Hepatocyte (in vitro differentiated cells): ENCODE data around the gene MINK1. TPM values are rescaled to one million over a fixed set of nuclear protein-coding genes. Genes with fewer than 3 reads are reported as not detected.
A peak's percentile ranks its signal among the peaks of the same experiment; 100 is the strongest.
"Not testable (repeated sequence)": the region's sequence is repeated elsewhere in the genome, so short reads cannot be mapped to it uniquely, and the experiment has no call there.

Experiments
- DNase-seq: peaks from one replicate; pipeline ENCODE4 v3.0.0-alpha.2; 2016; ENCODE audit warnings: low spot score
- H2AFZ ChIP-seq: fragments of 200-600 bp; sonication (generic); 2 replicates; pipeline ENCODE4 v1.6.0; 2016; ENCODE audit warnings: antibody characterized with exemption, mild to moderate bottlenecking
- H3K27ac ChIP-seq: fragments of 200-600 bp; sonication (generic); 2 replicates; pipeline ENCODE4 v1.5.1; 2016; ENCODE audit warnings: mild to moderate bottlenecking
- H3K27me3 ChIP-seq: fragments of 200-600 bp; sonication (generic); 2 replicates; pipeline ENCODE4 v1.6.1; 2016
- H3K36me3 ChIP-seq: fragments of 200-600 bp; sonication (generic); replicated peaks from 2 replicates; pipeline ENCODE4 v1.5.1; 2016; ENCODE audit warnings: low read depth; ENCODE audit not compliant: insufficient read depth
- H3K4me1 ChIP-seq: fragments of 200-600 bp; sonication (generic); 2 replicates; pipeline ENCODE4 v1.5.1; 2016; ENCODE audit warnings: mild to moderate bottlenecking, moderate library complexity; ENCODE audit not compliant: insufficient read depth
- H3K4me2 ChIP-seq: fragments of 200-600 bp; sonication (generic); 2 replicates; pipeline ENCODE4 v1.6.0; 2016
- H3K4me3 ChIP-seq: fragments of 200-600 bp; sonication (generic); 2 replicates; pipeline ENCODE4 v1.5.1; 2016; ENCODE audit warnings: mild to moderate bottlenecking
- H3K79me2 ChIP-seq: fragments of 200-600 bp; sonication (generic); 2 replicates; pipeline ENCODE4 v1.6.0; 2017; ENCODE audit warnings: mild to moderate bottlenecking
- H3K9me2 ChIP-seq: fragments of 200-600 bp; sonication (generic); replicated peaks from 2 replicates; pipeline ENCODE4 v1.6.0; 2017; ENCODE audit warnings: mild to moderate bottlenecking; ENCODE audit not compliant: insufficient read depth
- H3K9me3 ChIP-seq: fragments of 200-600 bp; sonication (generic); 2 replicates; pipeline ENCODE4 v1.5.1; 2016; ENCODE audit warnings: low read depth, mild to moderate bottlenecking
- H4K20me1 ChIP-seq: fragments of 200-600 bp; sonication (generic); 2 replicates; pipeline ENCODE4 v1.6.0; 2016; ENCODE audit warnings: mild to moderate bottlenecking; ENCODE audit not compliant: insufficient read depth, poor library complexity, severe bottlenecking
- CTCF ChIP-seq: fragments of 200-600 bp; sonication (generic); IDR thresholded peaks from 2 replicates; pipeline ENCODE4 v1.5.1; 2016; ENCODE audit warnings: antibody characterized with exemption, mild to moderate bottlenecking; ENCODE audit not compliant: poor library complexity
- EZH2 ChIP-seq: fragments of 200-600 bp; sonication (generic); IDR thresholded peaks from 2 replicates; pipeline ENCODE4 v1.6.1; 2016; ENCODE audit warnings: antibody characterized with exemption, mild to moderate bottlenecking, borderline replicate concordance
- EZH2phosphoT487 ChIP-seq: fragments of 200-600 bp; sonication (generic); IDR thresholded peaks from one replicate; pipeline ENCODE4 v1.6.1; 2018; ENCODE audit warnings: antibody characterized with exemption, mild to moderate bottlenecking, low read depth, moderate library complexity; ENCODE audit not compliant: unreplicated experiment, severe bottlenecking
- WGBS: methylation state at CpG from one replicate; pipeline ENCODE4 v1.1.6; 2016; ENCODE audit warnings: low lambda C conversion rate; ENCODE audit errors: missing lambda C conversion rate; 5-methylcytosine and 5-hydroxymethylcytosine counted together
- polyA plus RNA-seq: library from polyadenylated mRNA; unstranded; fragments of >200 nt; fragmentation: Nextera tagmentation; extraction: Ambion mirVana; gene quantifications from 2 replicates; pipeline ENCODE4 v1.2.1, GENCODE V29; 2016
- total RNA-seq: library from RNA; depleted of rRNA; stranded (reverse); fragments of >200 nt; gene quantifications from 2 replicates; pipeline ENCODE4 v1.2.3, GENCODE V29; 2014

Gene MINK1
- total and polyA plus RNA-seq, 2 experiments from 2014 or later = 39.7 to 45.3 TPM

- TF ChIP-seq EZH2 = no peak
- TF ChIP-seq CTCF = no peak
- no peak for TF ChIP-seq EZH2phosphoT487
- no peaks in the 10 kb centered on the region for H3K9me3 ChIP-seq
- no peaks in the 10 kb centered on the region for H3K79me2 ChIP-seq
- H4K20me1 ChIP-seq = no peaks in the 10 kb centered on the region
- H3K27me3 ChIP-seq = no peaks in the 10 kb centered on the region
- H3K4me2 ChIP-seq = no peak overlapping the region
- peaks cover 7% of the 10 kb centered on the region for H3K4me1 ChIP-seq
- no peaks in the 10 kb centered on the region for H3K9me2 ChIP-seq
- WGBS = 98% methylated on average over 28 of the region's 48 CpGs
- no peak overlapping the region for H3K27ac ChIP-seq
- no peak for DNase-seq
- H3K4me3 ChIP-seq = no peak overlapping the region
- no peak overlapping the region for H2AFZ ChIP-seq
- H3K36me3 ChIP-seq = no peaks in the 10 kb centered on the region
Observed at GRCh38 chr17:4901648-4902344, 68.7 kb downstream of the MINK1 start.

- Histone ChIP-seq H4K20me1 (no peaks in the 10 kb centered on the region), H3K4me3 (no peak overlapping the region), H3K27ac (no peak overlapping the region), H2AFZ (no peak overlapping the region), H3K79me2 (no peaks in the 10 kb centered on the region), H3K27me3 (no peaks in the 10 kb centered on the region), H3K4me2 (no peak overlapping the region), H3K36me3 (no peaks in the 10 kb centered on the region), H3K9me3 (no peaks in the 10 kb centered on the region), H3K4me1 (peaks cover 7% of the 10 kb centered on the region), H3K9me2 (no peaks in the 10 kb centered on the region)
- WGBS = 86% methylated on average over 8 of the region's 8 CpGs
- TF ChIP-seq EZH2 (no peak), EZH2phosphoT487 (no peak), CTCF (no peak)
- DNase-seq = no peak
Observed at GRCh38 chr17:4902540-4902939, 69.4 kb downstream of the MINK1 start.

- 44% methylated on average over 9 of the region's 10 CpGs for WGBS
- peaks cover 7% of the 10 kb centered on the region for H3K4me1 ChIP-seq
Observed at GRCh38 chr17:4903051-4903818, 70.1 kb downstream of the MINK1 start, which contains the start of gene CHRNE. TSS of gene CHRNE (minus strand) at chr17:4903098. CDS start at chr17:4903063, 35 bp downstream.

GRCh38 chr17:4906642-4907041, 73.5 kb downstream of the MINK1 start:
- H3K4me1 ChIP-seq, H2AFZ ChIP-seq, H3K79me2 ChIP-seq, H3K36me3 ChIP-seq, H3K9me2 ChIP-seq, H3K9me3 ChIP-seq, H3K4me2 ChIP-seq, H3K27me3 ChIP-seq, H3K27ac ChIP-seq, DNase-seq, H3K4me3 ChIP-seq, H4K20me1 ChIP-seq: not testable (repeated sequence)

More at GRCh38 chr17:4903051-4903818, 70.1 kb downstream of the MINK1 start, which contains the start of gene CHRNE:
- Histone ChIP-seq H3K4me2 (no peak within 1 kb of the TSS), H3K9me3 (no peaks in the 10 kb centered on the region), H3K79me2 (no peaks in the 10 kb centered on the region), H3K36me3 (no peaks in the 10 kb centered on the region), H3K9me2 (no peaks in the 10 kb centered on the region), H3K27me3 (no peaks in the 10 kb centered on the region), H2AFZ (no peak within 1 kb of the TSS), H3K27ac (no peak within 1 kb of the TSS), H4K20me1 (no peaks in the 10 kb centered on the region), H3K4me3 (no peak within 1 kb of the TSS)
- peak; percentile 70 for TF ChIP-seq CTCF
- TF ChIP-seq EZH2phosphoT487 = no peak
- DNase-seq = peak; percentile 92
